Mesodermal cell (in vitro differentiated cells): Measurements from ENCODE around the gene APH1B.

Source experiments
- H3K27ac ChIP-seq: 2 replicates; pipeline ENCODE4 v1.7.0; 2013; ENCODE audit warnings: mild to moderate bottlenecking, low read depth, low read length, moderate library complexity; ENCODE audit not compliant: severe bottlenecking
- H3K36me3 ChIP-seq: 2 replicates; pipeline ENCODE4 v1.7.1; 2013; ENCODE audit warnings: mild to moderate bottlenecking, low read length, moderate library complexity; ENCODE audit not compliant: control insufficient read depth, insufficient read depth
- H3K4me1 ChIP-seq: one replicate; pipeline ENCODE4 v1.7.1; 2013; ENCODE audit warnings: mild to moderate bottlenecking, low read length; ENCODE audit not compliant: insufficient read depth, control insufficient read depth, poor library complexity, severe bottlenecking
- H3K4me3 ChIP-seq: 2 replicates; pipeline ENCODE4 v1.7.0; 2013; ENCODE audit warnings: low read length, control low read depth, mild to moderate bottlenecking; ENCODE audit not compliant: insufficient read depth, poor library complexity, severe bottlenecking; ENCODE audit errors: extremely low read depth
- H3K9me3 ChIP-seq: 2 replicates; pipeline ENCODE4 v1.7.1; 2013; ENCODE audit warnings: mild to moderate bottlenecking, low read length, moderate library complexity; ENCODE audit not compliant: control insufficient read depth
- WGBS, 2 experiments: methylation state at CpG; one replicate each; pipeline ENCODE4 v1.1.5; 2013; ENCODE audit warnings: missing lambda C conversion rate in 2 of 2; ENCODE audit not compliant: insufficient coverage in 2 of 2; 5-methylcytosine and 5-hydroxymethylcytosine counted together

The APH1B gene

GRCh38 chr15:63329567-63330350 is 52.4 kb downstream of the APH1B start:
- Histone ChIP-seq H3K4me1 (no peaks in the 10 kb centered on the region), H3K36me3 (no peaks in the 10 kb centered on the region), H3K27ac (no peak overlapping the region), H3K9me3 (no peaks in the 10 kb centered on the region), H3K4me3 (no peak overlapping the region)
- WGBS, 2 experiments, result 93 to 96% methylated on average over 4 to 5 of the region's 5 CpGs

- no peaks in the 10 kb centered on the region for H3K9me3 ChIP-seq
- H3K27ac ChIP-seq, result no peak overlapping the region
- H3K36me3 ChIP-seq, result no peaks in the 10 kb centered on the region
- H3K4me3 ChIP-seq, result no peak overlapping the region
- no peaks in the 10 kb centered on the region for H3K4me1 ChIP-seq
- WGBS, 2 experiments, result 93 to 96% methylated on average over 9 to 10 of the region's 10 CpGs
Observed at GRCh38 chr15:63330926-63331325, 53.5 kb downstream of the APH1B start.

GRCh38 chr15:63331456-63331855 is 54.1 kb downstream of the APH1B start:
- WGBS, 2 experiments, result 93 to 94% methylated on average over 10 to 12 of the region's 12 CpGs
- no peak overlapping the region for H3K4me3 ChIP-seq
- no peaks in the 10 kb centered on the region for H3K9me3 ChIP-seq
- H3K36me3 ChIP-seq, result no peaks in the 10 kb centered on the region
- H3K27ac ChIP-seq, result no peak overlapping the region
- no peaks in the 10 kb centered on the region for H3K4me1 ChIP-seq

- no peak overlapping the region for H3K27ac ChIP-seq
- no peaks in the 10 kb centered on the region for H3K36me3 ChIP-seq
- WGBS, 2 experiments, result 86 to 91% methylated on average over 6 to 7 of the region's 9 CpGs
- no peak overlapping the region for H3K4me3 ChIP-seq
- no peaks in the 10 kb centered on the region for H3K9me3 ChIP-seq
- no peaks in the 10 kb centered on the region for H3K4me1 ChIP-seq
Observed at GRCh38 chr15:63332367-63333124, 55.1 kb downstream of the APH1B start.

- 90 to 100% methylated on average over 1 of the region's 2 CpGs for WGBS, 2 experiments
- no peak overlapping the region for H3K27ac ChIP-seq
Observed at GRCh38 chr15:63334821-63335220, 57.4 kb downstream of the APH1B start.

GRCh38 chr15:63335543-63336240 is 58.3 kb downstream of the APH1B start:
- Histone ChIP-seq H3K36me3 (no peaks in the 10 kb centered on the region), H3K27ac (no peak overlapping the region), H3K9me3 (no peaks in the 10 kb centered on the region), H3K4me1 (no peaks in the 10 kb centered on the region), H3K4me3 (no peak overlapping the region)
- WGBS, 2 experiments, result 80 to 90% methylated on average over 8 of the region's 8 CpGs

More at GRCh38 chr15:63334821-63335220, 57.4 kb downstream of the APH1B start:
- Histone ChIP-seq H3K4me3 (no peak overlapping the region), H3K36me3 (no peaks in the 10 kb centered on the region), H3K4me1 (no peaks in the 10 kb centered on the region), H3K9me3 (no peaks in the 10 kb centered on the region)

GRCh38 chr15:63337046-63337445 is 59.6 kb downstream of the APH1B start:
- H3K4me1 ChIP-seq, result no peaks in the 10 kb centered on the region
- 95 to 100% methylated on average over 1 to 3 of the region's 4 CpGs for WGBS, 2 experiments
- no peak overlapping the region for H3K27ac ChIP-seq
- H3K4me3 ChIP-seq, result no peak overlapping the region
- no peaks in the 10 kb centered on the region for H3K36me3 ChIP-seq
- no peaks in the 10 kb centered on the region for H3K9me3 ChIP-seq

- Histone ChIP-seq H3K27ac (no peak overlapping the region), H3K4me3 (no peak overlapping the region), H3K9me3 (no peaks in the 10 kb centered on the region), H3K4me1 (peaks cover 4% of the 10 kb centered on the region), H3K36me3 (no peaks in the 10 kb centered on the region)
Observed at GRCh38 chr15:63338170-63338569, 60.8 kb downstream of the APH1B start.

- Histone ChIP-seq H3K36me3 (no peaks in the 10 kb centered on the region), H3K4me3 (no peak overlapping the region), H3K4me1 (peaks cover 10% of the 10 kb centered on the region), H3K27ac (no peak overlapping the region), H3K9me3 (no peaks in the 10 kb centered on the region)
- 87 to 97% methylated on average over 5 to 7 of the region's 10 CpGs for WGBS, 2 experiments
Observed at GRCh38 chr15:63339006-63339766, 61.8 kb downstream of the APH1B start.

GRCh38 chr15:63339836-63340235 is 62.4 kb downstream of the APH1B start:
- Histone ChIP-seq H3K9me3 (no peaks in the 10 kb centered on the region), H3K27ac (no peak overlapping the region), H3K4me3 (no peak overlapping the region), H3K4me1 (peaks cover 16% of the 10 kb centered on the region), H3K36me3 (no peaks in the 10 kb centered on the region)
- WGBS, 2 experiments, result 33 to 40% methylated on average over 1 of the region's 1 CpG
